AML-193 (cell line): Measurements from ENCODE around the gene HTRA2.
A peak's percentile ranks its signal among the peaks of the same experiment; 100 is the strongest.
"Not testable (repeated sequence)": the region's sequence is repeated elsewhere in the genome, so short reads cannot be mapped to it uniquely, and the experiment has no call there.

Experiments
- DNase-seq, 2 experiments: peaks; one replicate each; lab custom pipeline; 2025; lab: John Stamatoyannopoulos, UW

Gene HTRA2

DNA sequence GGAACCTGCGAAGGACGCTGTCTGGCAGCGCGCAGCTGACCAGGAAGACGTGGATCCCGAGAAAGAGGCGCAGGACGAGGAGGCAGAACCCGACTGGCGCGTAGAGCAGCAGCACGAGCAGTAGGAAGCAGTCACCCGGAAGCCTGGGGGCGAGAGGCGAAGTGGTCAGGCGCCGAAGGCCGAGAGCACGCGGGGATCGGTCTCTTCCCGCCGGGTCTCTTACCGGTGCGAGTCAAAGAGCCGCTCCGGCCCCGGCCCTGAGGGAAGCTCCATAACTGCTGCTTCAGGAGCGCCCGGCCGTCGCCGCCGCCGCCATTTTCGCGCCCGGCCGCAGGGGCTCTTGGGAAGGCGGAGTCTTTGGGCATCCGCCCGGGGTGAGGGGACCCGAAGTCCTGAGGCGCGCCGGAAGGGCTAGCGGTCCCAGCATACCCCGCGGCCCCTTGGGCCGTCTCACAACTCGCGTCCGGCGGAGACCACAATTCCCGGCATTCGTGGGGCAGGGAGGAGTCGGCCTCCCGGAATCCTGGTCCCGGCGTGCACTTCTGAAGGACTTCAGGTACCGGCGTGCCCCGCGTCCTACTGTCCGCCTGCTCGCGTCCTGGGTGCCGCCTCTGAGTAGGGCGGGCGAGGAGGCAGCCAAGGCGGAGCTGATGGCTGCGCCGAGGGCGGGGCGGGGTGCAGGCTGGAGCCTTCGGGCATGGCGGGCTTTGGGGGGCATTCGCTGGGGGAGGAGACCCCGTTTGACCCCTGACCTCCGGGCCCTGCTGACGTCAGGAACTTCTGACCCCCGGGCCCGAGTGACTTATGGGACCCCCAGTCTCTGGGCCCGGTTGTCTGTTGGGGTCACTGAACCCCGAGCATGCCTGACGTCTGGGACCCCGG lies at the start of gene HTRA2, which contains the start of gene AUP1:
TSS of gene HTRA2 (plus strand) at position 577 of the 882 bp plus-strand sequence. CDS start at position 651, 74 bp downstream.
TSS of gene AUP1 (minus strand) at position 350 of the 882 bp plus-strand sequence. CDS start at position 273, 77 bp downstream.
- peak; percentile 98 to 99 for DNase-seq

DNA sequence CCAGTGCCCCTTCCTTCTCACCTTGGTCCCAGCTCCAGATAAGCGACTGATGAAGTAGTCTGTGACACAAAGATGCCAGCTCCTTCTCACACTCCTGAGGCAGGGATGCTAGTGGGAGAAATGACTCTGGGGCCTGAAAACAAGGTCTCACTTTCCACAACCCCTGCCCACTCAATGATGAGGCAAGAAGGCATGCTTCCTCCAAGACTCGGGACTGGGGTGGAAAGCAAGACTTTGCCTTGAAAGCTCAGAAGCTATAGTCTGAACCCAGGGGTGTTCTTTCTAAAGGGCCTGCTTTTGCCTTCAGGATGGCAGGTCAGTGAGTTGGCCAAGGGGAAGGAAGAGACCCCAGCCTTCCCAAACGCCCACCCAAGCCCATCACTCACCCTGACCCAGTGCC lies 48.3 kb upstream of the HTRA2 start:
- DNase-seq = no peak

GRCh38 chr2:74481961-74482800 lies 47.6 kb upstream of the HTRA2 start:
- peak; percentile 47 to 54 for DNase-seq

GRCh38 chr2:74482801-74483674 lies 46.7 kb upstream of the HTRA2 start, which contains the start of the genes CCDC142 and TTC31:
Gene CCDC142 (minus strand): TSS chr2:74482998. CDS start chr2:74482837, 161 bp downstream.
Gene TTC31 (plus strand): TSS chr2:74483081. CDS start chr2:74483096, 15 bp downstream.
- DNase-seq = peak; percentile 92 to 95

GRCh38 chr2:74483675-74484164 lies 46.0 kb upstream of the HTRA2 start:
- not testable (repeated sequence) for DNase-seq

DNA sequence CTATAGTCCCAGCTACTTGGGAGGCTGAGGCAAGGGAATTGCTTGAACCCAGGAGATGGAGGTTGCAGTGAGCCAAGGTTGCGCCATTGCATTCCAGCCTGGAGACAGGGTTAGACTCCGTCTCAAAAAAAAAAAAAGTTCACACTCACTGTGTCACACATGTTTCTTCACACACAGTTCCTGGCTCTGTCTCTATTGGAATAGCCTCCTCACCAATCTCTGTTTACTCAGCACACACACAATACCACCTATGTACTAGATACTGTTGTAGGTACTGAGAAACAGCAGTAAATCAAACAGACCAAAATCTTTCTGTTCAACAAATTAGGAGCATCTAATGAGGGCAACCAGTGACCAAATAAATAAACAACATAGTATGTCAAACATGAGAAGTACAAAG lies 43.6 kb upstream of the HTRA2 start:
- DNase-seq = no peak

GRCh38 chr2:74488643-74489481 lies 40.9 kb upstream of the HTRA2 start:
- no peak for DNase-seq

- no peak for DNase-seq
Measured at GRCh38 chr2:74489906-74490305, 39.8 kb upstream of the HTRA2 start.

DNA sequence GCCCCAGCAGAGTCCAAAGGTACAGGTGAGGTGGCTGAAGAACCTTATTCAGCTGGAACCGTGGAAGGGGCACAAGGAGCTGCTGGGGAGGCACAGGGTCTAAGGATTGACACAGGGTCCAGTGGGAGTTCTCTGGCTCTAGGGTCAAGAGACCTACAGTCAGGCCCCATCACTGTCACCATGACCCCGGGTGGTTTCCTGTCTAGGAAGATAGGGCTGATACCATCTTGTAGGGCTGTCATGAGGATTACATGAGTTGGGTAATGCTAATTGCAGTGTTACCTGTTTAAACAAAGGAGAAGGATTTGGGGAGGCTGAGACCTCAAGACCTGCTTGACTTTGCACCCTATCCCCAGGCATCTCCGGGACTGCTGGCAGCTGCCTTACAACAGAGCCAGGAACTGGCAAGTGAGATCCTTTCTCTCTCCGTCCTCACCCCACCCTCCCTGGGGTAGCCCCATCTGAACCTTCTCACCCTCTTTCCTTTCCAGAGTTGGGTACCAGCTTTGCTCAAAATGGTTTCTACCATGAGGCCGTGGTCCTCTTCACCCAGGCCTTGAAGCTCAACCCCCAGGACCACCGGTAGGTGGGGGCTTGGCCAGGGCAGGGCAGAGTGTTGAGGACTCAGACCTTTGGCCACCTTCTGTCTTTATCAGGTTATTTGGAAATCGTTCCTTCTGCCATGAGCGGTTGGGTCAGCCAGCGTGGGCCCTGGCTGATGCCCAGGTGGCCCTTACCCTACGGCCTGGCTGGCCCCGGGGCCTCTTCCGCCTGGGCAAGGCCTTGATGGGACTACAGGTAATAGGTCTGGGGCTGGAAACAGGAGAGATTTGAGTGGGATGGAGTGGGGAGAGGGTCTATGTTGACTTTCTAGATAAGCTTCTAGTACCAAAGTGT lies 37.8 kb upstream of the HTRA2 start:
- no peak for DNase-seq

DNA sequence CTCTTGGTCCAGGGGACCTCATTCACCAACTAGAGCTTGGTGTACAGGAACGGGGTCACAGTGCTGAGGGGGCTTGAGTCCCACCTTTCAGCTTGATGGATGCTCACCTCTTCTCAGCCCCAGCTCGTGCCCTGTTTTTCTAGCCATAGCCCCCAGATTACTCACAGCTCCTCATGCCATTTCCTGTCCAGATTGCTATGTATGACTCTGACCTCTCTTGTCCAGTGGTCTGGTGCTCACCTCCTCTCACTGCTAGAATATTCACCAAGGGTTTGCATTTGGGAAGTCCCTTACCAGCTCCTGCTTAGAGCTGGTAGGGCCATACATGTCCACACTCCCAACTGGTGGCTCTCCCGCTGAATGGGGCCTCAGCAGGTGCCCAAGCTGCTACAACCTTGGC lies 36.2 kb upstream of the HTRA2 start:
- DNase-seq = no peak

DNA sequence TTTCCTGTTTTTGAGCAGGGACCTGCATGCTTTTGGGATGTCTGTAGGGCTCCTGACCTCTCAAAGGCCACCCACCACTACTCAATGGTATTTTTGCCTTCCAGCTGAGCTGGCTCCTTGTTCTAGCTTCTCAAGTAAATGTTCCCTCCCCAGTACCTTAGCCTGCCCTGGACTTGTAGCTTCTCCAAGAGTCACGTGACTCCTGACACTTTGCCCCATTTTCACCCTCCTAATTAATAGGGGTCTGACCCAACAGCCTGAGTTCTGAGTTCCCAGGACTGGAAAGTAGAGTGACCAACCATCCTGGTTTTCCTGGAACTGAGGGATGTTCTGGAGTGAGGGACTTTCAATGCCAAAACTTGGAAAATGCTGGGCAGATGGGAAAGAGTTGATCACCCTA lies 34.3 kb upstream of the HTRA2 start:
- no peak for DNase-seq

GRCh38 chr2:74496997-74497776 lies 32.5 kb upstream of the HTRA2 start:
- DNase-seq = no peak

DNA sequence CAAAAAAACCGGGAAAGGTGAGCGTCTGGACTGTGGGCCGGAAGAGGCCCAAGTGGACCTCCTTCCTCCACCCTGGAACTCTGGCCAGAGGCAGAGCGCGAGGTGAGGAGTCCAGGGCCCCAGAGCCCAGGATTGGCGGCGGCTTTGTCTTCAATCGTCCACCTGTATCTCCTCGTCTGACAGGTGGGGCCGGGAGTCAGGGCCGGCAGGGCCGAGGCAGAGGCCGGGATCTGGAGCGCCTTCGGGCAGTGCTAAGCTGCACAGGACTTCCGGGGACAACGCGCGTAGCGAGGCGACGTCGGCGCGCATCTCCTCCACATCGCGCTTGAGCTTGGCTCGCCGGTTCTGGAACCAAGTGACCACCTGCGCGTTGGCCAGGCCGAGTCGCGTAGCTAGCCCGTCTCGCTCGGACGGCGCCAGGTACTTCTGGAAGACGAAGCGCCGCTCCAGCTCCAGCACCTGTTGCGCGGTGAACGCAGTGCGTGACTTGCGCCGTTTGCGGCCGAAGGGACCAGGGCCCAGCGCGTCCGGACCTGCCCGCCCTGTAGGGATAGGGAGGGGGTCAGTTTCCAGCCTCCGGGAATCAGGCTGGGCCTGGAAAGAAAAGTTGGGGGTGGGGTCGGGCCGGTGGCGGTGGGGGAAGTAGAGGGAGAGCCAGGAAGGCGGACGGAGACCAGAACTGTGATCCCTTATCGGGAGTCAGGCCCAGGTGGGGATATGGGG lies 31.8 kb upstream of the HTRA2 start:
- no peak for DNase-seq

DNA sequence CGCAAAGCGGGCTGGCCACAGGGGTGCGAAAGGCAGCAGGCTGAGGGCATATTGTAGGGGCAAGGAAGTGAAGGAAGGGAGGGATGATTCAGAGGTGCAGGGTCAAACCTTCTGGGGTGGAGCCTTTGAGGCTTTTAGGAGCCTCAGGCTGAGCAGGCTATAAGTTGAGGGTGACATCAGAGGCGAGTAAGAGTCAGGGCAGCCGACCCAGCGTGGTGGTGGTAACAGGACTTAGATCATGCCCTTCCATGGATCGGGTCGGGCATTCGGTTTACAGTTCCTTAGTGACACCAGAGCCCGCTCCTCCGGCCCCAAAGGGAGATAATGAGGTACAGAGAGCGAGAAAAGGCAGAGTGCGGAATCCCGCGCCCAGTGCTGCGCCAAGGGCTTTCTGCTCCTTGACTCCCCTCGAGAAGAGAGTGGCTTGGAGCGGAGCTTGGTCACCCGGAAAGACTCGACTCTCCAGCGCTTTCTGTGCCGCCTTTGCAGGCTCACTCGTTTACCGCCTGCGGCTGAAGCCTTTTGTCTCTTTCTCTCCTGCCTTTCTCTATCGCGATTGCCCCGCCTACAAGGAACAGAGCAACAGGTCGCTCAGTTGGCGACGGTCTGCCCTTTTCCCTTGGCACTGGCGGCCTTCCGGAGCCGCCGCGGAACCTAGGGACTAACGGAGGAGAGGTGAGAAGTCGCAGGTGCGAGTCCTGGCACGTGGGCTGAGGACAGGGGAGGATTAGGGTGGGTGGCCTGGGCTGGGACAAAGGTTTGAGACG lies 31.1 kb upstream of the HTRA2 start:
- no peak for DNase-seq

DNA sequence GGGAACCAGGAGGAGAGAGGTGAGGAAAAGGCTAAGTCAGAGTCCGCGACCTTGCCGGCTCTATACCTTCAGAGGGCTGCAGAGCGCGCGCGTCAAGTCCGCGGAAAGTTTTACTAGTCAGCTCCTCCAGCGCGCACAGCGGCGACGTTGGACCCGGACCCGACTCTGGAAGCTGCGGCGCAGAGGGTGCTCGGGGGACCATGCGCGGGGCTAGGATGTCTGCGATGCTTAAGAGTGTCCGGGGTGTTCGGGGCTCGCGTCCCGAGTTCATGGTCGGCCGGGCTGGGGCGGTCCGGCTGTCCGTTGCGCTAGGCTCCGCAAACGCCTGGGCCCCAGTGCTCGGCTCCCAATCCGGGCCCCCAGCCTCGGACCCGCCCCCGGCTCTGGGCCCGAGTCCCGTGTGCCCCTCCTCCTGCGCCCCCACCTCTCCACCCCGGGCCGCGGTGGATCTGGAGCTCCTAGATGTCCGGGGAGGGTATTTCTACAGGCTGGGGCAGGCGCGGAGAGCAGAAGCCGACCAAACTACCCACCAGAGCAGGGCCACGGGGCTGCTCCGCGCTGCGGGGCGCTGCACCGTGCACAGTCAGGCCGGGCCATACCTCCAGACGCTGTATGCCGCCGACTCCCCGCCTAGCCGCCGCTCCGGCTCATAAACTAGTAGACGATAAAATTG lies 30.3 kb upstream of the HTRA2 start, which contains the start of gene LBX2:
TSS of gene LBX2 (minus strand) at position 337 of the 673 bp plus-strand sequence. CDS start at position 271, 66 bp downstream.
- DNase-seq = no peak

DNA sequence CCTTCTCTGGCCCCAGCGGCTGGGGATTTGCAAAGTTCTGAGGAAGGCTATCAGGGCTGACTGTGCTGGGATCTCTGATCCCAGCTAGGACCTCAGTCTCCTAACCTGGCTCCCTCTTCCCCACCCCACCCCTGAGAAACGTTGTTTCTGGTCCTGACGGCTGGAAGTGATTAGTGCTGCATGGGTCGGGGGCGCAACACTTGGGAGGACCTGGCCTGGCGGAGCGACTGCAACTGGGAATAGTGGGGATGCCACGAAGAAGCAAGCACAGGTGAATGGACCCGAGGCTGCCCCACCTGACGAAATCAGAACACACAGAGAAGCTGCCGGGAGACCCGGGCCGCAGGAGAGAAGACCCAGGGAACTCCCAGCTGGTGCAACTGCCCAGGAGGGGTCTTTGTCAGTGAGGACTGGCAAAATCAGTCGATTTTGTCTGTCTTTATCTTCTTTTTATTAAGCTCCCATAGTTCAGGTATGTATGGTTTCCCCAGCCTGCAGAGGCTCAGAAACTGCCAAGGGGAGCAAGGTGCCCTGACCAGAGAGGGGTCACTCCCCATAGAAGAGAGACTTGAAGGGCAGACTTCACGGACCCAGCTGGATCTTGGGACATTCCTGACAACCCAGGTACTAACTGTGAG lies 29.7 kb upstream of the HTRA2 start:
- no peak for DNase-seq
